ENCODE results near the gene PARD6B. TPM values are rescaled to one million over a fixed set of nuclear protein-coding genes. Genes with fewer than 3 reads are reported as not detected.

The PARD6B gene
- total RNA-seq, 1 experiment from 2014 or later: 29.6 TPM

- TF ChIP-seq, protein P1, sequence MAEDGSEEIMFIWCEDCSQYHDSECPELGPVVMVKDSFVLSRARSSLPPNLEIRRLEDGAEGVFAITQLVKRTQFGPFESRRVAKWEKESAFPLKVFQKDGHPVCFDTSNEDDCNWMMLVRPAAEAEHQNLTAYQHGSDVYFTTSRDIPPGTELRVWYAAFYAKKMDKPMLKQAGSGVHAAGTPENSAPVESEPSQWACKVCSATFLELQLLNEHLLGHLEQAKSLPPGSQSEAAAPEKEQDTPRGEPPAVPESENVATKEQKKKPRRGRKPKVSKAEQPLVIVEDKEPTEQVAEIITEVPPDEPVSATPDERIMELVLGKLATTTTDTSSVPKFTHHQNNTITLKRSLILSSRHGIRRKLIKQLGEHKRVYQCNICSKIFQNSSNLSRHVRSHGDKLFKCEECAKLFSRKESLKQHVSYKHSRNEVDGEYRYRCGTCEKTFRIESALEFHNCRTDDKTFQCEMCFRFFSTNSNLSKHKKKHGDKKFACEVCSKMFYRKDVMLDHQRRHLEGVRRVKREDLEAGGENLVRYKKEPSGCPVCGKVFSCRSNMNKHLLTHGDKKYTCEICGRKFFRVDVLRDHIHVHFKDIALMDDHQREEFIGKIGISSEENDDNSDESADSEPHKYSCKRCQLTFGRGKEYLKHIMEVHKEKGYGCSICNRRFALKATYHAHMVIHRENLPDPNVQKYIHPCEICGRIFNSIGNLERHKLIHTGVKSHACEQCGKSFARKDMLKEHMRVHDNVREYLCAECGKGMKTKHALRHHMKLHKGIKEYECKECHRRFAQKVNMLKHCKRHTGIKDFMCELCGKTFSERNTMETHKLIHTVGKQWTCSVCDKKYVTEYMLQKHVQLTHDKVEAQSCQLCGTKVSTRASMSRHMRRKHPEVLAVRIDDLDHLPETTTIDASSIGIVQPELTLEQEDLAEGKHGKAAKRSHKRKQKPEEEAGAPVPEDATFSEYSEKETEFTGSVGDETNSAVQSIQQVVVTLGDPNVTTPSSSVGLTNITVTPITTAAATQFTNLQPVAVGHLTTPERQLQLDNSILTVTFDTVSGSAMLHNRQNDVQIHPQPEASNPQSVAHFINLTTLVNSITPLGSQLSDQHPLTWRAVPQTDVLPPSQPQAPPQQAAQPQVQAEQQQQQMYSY (CRISPR knock-in tag; IDR thresholded peaks at IDR 0.05): no peak
- TF ChIP-seq, protein P2, sequence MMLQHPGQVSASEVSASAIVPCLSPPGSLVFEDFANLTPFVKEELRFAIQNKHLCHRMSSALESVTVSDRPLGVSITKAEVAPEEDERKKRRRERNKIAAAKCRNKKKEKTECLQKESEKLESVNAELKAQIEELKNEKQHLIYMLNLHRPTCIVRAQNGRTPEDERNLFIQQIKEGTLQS (CRISPR knock-in tag; conservative IDR thresholded peaks at IDR 0.05): no peak
- TF ChIP-seq MYBL2 (CRISPR knock-in tag; IDR thresholded peaks at IDR 0.05): no peak
- TF ChIP-seq, protein P3, sequence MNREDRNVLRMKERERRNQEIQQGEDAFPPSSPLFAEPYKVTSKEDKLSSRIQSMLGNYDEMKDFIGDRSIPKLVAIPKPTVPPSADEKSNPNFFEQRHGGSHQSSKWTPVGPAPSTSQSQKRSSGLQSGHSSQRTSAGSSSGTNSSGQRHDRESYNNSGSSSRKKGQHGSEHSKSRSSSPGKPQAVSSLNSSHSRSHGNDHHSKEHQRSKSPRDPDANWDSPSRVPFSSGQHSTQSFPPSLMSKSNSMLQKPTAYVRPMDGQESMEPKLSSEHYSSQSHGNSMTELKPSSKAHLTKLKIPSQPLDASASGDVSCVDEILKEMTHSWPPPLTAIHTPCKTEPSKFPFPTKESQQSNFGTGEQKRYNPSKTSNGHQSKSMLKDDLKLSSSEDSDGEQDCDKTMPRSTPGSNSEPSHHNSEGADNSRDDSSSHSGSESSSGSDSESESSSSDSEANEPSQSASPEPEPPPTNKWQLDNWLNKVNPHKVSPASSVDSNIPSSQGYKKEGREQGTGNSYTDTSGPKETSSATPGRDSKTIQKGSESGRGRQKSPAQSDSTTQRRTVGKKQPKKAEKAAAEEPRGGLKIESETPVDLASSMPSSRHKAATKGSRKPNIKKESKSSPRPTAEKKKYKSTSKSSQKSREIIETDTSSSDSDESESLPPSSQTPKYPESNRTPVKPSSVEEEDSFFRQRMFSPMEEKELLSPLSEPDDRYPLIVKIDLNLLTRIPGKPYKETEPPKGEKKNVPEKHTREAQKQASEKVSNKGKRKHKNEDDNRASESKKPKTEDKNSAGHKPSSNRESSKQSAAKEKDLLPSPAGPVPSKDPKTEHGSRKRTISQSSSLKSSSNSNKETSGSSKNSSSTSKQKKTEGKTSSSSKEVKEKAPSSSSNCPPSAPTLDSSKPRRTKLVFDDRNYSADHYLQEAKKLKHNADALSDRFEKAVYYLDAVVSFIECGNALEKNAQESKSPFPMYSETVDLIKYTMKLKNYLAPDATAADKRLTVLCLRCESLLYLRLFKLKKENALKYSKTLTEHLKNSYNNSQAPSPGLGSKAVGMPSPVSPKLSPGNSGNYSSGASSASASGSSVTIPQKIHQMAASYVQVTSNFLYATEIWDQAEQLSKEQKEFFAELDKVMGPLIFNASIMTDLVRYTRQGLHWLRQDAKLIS (CRISPR knock-in tag; IDR thresholded peaks at IDR 0.05; ENCODE audit: borderline replicate concordance): 0 out of 2 replicates have a peak, but pooled peaks have one; percentile 33
- TF ChIP-seq NFYB (CRISPR knock-in tag; conservative IDR thresholded peaks at IDR 0.05; ENCODE audit: low read depth): no peak
- TF ChIP-seq, protein P4, sequence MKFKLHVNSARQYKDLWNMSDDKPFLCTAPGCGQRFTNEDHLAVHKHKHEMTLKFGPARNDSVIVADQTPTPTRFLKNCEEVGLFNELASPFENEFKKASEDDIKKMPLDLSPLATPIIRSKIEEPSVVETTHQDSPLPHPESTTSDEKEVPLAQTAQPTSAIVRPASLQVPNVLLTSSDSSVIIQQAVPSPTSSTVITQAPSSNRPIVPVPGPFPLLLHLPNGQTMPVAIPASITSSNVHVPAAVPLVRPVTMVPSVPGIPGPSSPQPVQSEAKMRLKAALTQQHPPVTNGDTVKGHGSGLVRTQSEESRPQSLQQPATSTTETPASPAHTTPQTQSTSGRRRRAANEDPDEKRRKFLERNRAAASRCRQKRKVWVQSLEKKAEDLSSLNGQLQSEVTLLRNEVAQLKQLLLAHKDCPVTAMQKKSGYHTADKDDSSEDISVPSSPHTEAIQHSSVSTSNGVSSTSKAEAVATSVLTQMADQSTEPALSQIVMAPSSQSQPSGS (CRISPR knock-in tag; IDR thresholded peaks at IDR 0.05; ENCODE audit: borderline replicate concordance, low read depth): no peak
- no peak for TF ChIP-seq RORB (CRISPR knock-in tag; IDR thresholded peaks at IDR 0.05)
- Mint-ChIP-seq H3K9me3 (no peaks in the 10 kb centered on the region), H3K27ac (peak overlapping the region; percentile 95), H3K4me1 (peaks cover 32% of the 10 kb centered on the region), H3K4me3 (peak overlapping the region; percentile 79), H3K36me3 (peaks cover 9% of the 10 kb centered on the region; the same call in 1 of the 2 replicates), H3K27me3 (ENCODE audit: low read depth) (no peaks in the 10 kb centered on the region)
- ATAC-seq (peak; percentile 1), DNase-seq (ENCODE audit: low spot score) (no peak)
- ChIA-PET POLR2A (interaction anchor here (0.9 to 1.7 kb wide), 3 partner anchors 12 to 202 kb away, joined by 3 to 4 read pairs (median 3); partner anchors contain the start of gene ADNP), CTCF (interaction anchor here (0.7 to 4.9 kb wide), 12 partner anchors 12 to 201 kb away, joined by 3 to 39 read pairs (median 8); partner anchors contain the start of genes ADNP, BCAS4 and RIPOR3)
Observed at GRCh38 chr20:50729901-50730764, 1.2 kb upstream of the PARD6B start.

- ATAC-seq (no peak), DNase-seq (ENCODE audit: low spot score) (no peak)
- Mint-ChIP-seq H3K4me3 (peak overlapping the region; percentile 79), H3K36me3 (peaks cover 9% of the 10 kb centered on the region; the same call in 1 of the 2 replicates), H3K27me3 (ENCODE audit: low read depth) (no peaks in the 10 kb centered on the region), H3K9me3 (no peaks in the 10 kb centered on the region), H3K27ac (peak overlapping the region; percentile 95), H3K4me1 (peaks cover 37% of the 10 kb centered on the region)
- CTCF ChIA-PET: interaction anchor here (1.0 to 4.9 kb wide), 7 partner anchors 13 to 105 kb away, joined by 6 to 39 read pairs (median 9); partner anchors contain the start of gene BCAS4
- POLR2A ChIA-PET: interaction anchor here (0.9 to 1.7 kb wide), 3 partner anchors 12 to 201 kb away, joined by 3 to 4 read pairs (median 3); partner anchors contain the start of gene ADNP
- TF ChIP-seq PREB (CRISPR knock-in tag; IDR thresholded peaks at IDR 0.05; ENCODE audit: borderline replicate concordance): no peak
- TF ChIP-seq USF1 (CRISPR knock-in tag; IDR thresholded peaks at IDR 0.05): no peak
- peak; percentile 47; the same call in 1 of the 2 replicates for TF ChIP-seq E2F5 (CRISPR knock-in tag; IDR thresholded peaks at IDR 0.05)
- peak; percentile 25; the same call in 1 of the 2 replicates for TF ChIP-seq MYBL2 (CRISPR knock-in tag; IDR thresholded peaks at IDR 0.05)
- TF ChIP-seq ZNF396 (CRISPR knock-in tag; IDR thresholded peaks at IDR 0.05; ENCODE audit: borderline replicate concordance): no peak
- TF ChIP-seq TCF7 (CRISPR knock-in tag; IDR thresholded peaks at IDR 0.05; ENCODE audit: low read depth): no peak
- TF ChIP-seq, protein P5, sequence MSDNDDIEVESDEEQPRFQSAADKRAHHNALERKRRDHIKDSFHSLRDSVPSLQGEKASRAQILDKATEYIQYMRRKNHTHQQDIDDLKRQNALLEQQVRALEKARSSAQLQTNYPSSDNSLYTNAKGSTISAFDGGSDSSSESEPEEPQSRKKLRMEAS (CRISPR knock-in tag; IDR thresholded peaks at IDR 0.05): no peak
- no peak for TF ChIP-seq NFATC4 (CRISPR knock-in tag; IDR thresholded peaks at IDR 0.05)
- no peak for TF ChIP-seq ESRRA (CRISPR knock-in tag; IDR thresholded peaks at IDR 0.05; ENCODE audit: borderline replicate concordance)
- no peak for TF ChIP-seq SMAD4 (CRISPR knock-in tag; IDR thresholded peaks at IDR 0.05)
- TF ChIP-seq SP1 (CRISPR knock-in tag; conservative IDR thresholded peaks at IDR 0.05): no peak
- TF ChIP-seq FOXP1 (CRISPR knock-in tag; IDR thresholded peaks at IDR 0.05; ENCODE audit: borderline replicate concordance): peak; percentile 12; the same call in 1 of the 2 replicates
Observed at GRCh38 chr20:50730765-50731054, 670 bp upstream of the PARD6B start.
